HG02840 (cell line): Measurements from ENCODE around the gene UCKL1.
"Not testable (repeated sequence)": the region's sequence is repeated elsewhere in the genome, so short reads cannot be mapped to it uniquely, and the experiment has no call there.

Source experiments
- ATAC-seq: cut with Tn5 transposase; IDR thresholded peaks from one replicate; pipeline ENCODE4 v1.9.1; 2021; ENCODE audit warnings: mild to moderate bottlenecking, moderate library complexity, moderate number of reproducible peaks; ENCODE audit not compliant: unreplicated experiment, low FRiP score

UCKL1 gene

GRCh38 chr20:63955827-63956663, at the start of gene UCKL1:
UCKL1 (minus strand) TSS chr20:63956416; CDS start chr20:63956372, 44 bp downstream.
- ATAC-seq, result peak; percentile 70

GRCh38 chr20:64005394-64005793, 49.2 kb upstream of the UCKL1 start:
- no peak for ATAC-seq

- no peak for ATAC-seq
Measured at GRCh38 chr20:64003960-64004725, 47.9 kb upstream of the UCKL1 start.

GRCh38 chr20:64001607-64002011, 45.4 kb upstream of the UCKL1 start:
- ATAC-seq, result no peak

- ATAC-seq, result no peak
Measured at GRCh38 chr20:64000906-64001305, 44.7 kb upstream of the UCKL1 start.

- no peak for ATAC-seq
Measured at GRCh38 chr20:63982937-63983336, 26.7 kb upstream of the UCKL1 start.

GRCh38 chr20:63980806-63981728, 24.9 kb upstream of the UCKL1 start, which contains the start of gene PRPF6:
PRPF6 (plus strand) TSS chr20:63981132; CDS start chr20:63981246, 114 bp downstream.
- ATAC-seq, result peak; percentile 57

- ATAC-seq, result no peak
Measured at GRCh38 chr20:63980317-63980805, 24.1 kb upstream of the UCKL1 start.

GRCh38 chr20:63979557-63980316, 23.5 kb upstream of the UCKL1 start, which contains the start of gene SAMD10:
SAMD10 (minus strand) TSS chr20:63979642; CDS start chr20:63979467, 175 bp downstream.
- ATAC-seq, result no peak

GRCh38 chr20:63979229-63979556, 23.0 kb upstream of the UCKL1 start:
- ATAC-seq, result no peak

- peak; percentile 33 for ATAC-seq
Measured at GRCh38 chr20:63978319-63979228, 22.4 kb upstream of the UCKL1 start.

GRCh38 chr20:63977739-63978276, 21.6 kb upstream of the UCKL1 start:
- no peak for ATAC-seq

GRCh38 chr20:63976980-63977738, 20.9 kb upstream of the UCKL1 start:
- ATAC-seq, result no peak

GRCh38 chr20:63976511-63976910, 20.3 kb upstream of the UCKL1 start:
- not testable (repeated sequence) for ATAC-seq

- ATAC-seq, result no peak
Measured at GRCh38 chr20:63974402-63975200, 18.4 kb upstream of the UCKL1 start.

- ATAC-seq, result no peak
Measured at GRCh38 chr20:63973636-63974401, 17.6 kb upstream of the UCKL1 start.
